Testis (tissue), 3 donors: ENCODE results near the gene ARVCF. TPM values are rescaled to one million over a fixed set of nuclear protein-coding genes. Genes with fewer than 3 reads are reported as not detected.

Experiments used
- DNase-seq: peaks from one replicate; pipeline ENCODE4 v3.0.0-alpha.2; 2019
- H3K27ac ChIP-seq, 2 donors: fragments of 200-600 bp; sonication (generic); one replicate each; pipeline ENCODE4 v1.5.1; 2019
- H3K27me3 ChIP-seq: fragments of 200-600 bp; sonication (generic); one replicate; pipeline ENCODE4 v1.5.1; 2019
- H3K36me3 ChIP-seq: fragments of 200-600 bp; sonication (generic); one replicate; pipeline ENCODE4 v1.5.1; 2017; ENCODE audit warnings: low read depth; ENCODE audit errors: missing control alignments
- H3K4me1 ChIP-seq: fragments of 200-600 bp; sonication (generic); one replicate; pipeline ENCODE4 v1.5.1; 2019
- H3K4me3 ChIP-seq, 2 donors: fragments of 200-600 bp; sonication (generic); one replicate each; pipeline ENCODE4 v1.5.1; 2017 to 2019
- H3K9me3 ChIP-seq: fragments of 200-600 bp; sonication (generic); one replicate; pipeline ENCODE4 v1.5.1; 2017
- CTCF ChIP-seq, 3 experiments: fragments of 450-650 bp in 2 of 3; fragments of 200-600 bp in 1 of 3; sonication (generic) in 1 of 3; IDR thresholded peaks; one replicate each; pipeline ENCODE4 v1.5.1; 2016 to 2019; ENCODE audit warnings: antibody characterized with exemption in 3 of 3, mild to moderate bottlenecking in 2 of 3, moderate library complexity in 1 of 3
- POLR2A ChIP-seq: fragments of 450-650 bp; IDR thresholded peaks from one replicate; pipeline ENCODE4 v1.6.1; 2017; ENCODE audit warnings: antibody characterized with exemption, mild to moderate bottlenecking, moderate library complexity
- WGBS, 2 donors: methylation state at CpG; one replicate each; pipeline ENCODE4 v1.1.5; 2018; 5-methylcytosine and 5-hydroxymethylcytosine counted together
- intact Hi-C: fragments of 100-400 bp; cut with DNase I; formaldehyde crosslinking; loops from one replicate; pipeline ENCODE4 v1.15.1; 2023; ENCODE audit warnings: low total_unique reads
- polyA plus RNA-seq: library from polyadenylated mRNA; stranded (reverse); fragments of 350-450 nt; fragmentation: Illumina TruSeq; extraction: RNeasy Lipid Tissue Mini Kit (QIAGEN cat#74804); gene quantifications from one replicate; pipeline ENCODE4 v1.2.3, GENCODE V29; 2014; ENCODE audit warnings: low read depth, low replicate concordance; ENCODE audit not compliant: insufficient read depth
- total RNA-seq, 2 donors: library from RNA; depleted of rRNA; stranded (reverse); fragments of >200 nt; gene quantifications; one replicate each; pipeline ENCODE4 v1.2.3, GENCODE V29; 2016

The ARVCF gene
- total and polyA plus RNA-seq, 3 donors from 2014 or later: 21.1 to 57.7 (median 43.2) TPM

GRCh38 chr22:20053407-20054033 lies 36.9 kb upstream of the ARVCF start:
- no peak for TF ChIP-seq POLR2A
- no peak for TF ChIP-seq CTCF (IDR thresholded peaks at IDR 0.05)
- Histone ChIP-seq H3K4me1 (no peaks in the 10 kb centered on the region), H3K27ac (no peak overlapping the region), H3K4me3 (no peak overlapping the region), H3K9me3 (no peaks in the 10 kb centered on the region), H3K27me3 (no peaks in the 10 kb centered on the region), H3K36me3 (no peaks in the 10 kb centered on the region)
- intact Hi-C loops: no loop called here
- DNase-seq: no peak
- WGBS, 2 donors: 78 to 85% methylated on average over 11 to 14 of the region's 14 CpGs

- H3K4me1 ChIP-seq: no peaks in the 10 kb centered on the region
- no peaks in the 10 kb centered on the region for H3K27me3 ChIP-seq
- intact Hi-C loops: no loop called here
- H3K36me3 ChIP-seq: no peaks in the 10 kb centered on the region
- no peak for DNase-seq
- no peak overlapping the region for H3K4me3 ChIP-seq
- no peaks in the 10 kb centered on the region for H3K9me3 ChIP-seq
- 90 to 93% methylated on average over 22 to 26 of the region's 26 CpGs for WGBS, 2 donors
- TF ChIP-seq CTCF (IDR thresholded peaks at IDR 0.05) (no peak), POLR2A (no peak)
- no peak overlapping the region for H3K27ac ChIP-seq
Observed at GRCh38 chr22:20052309-20053259, 36.0 kb upstream of the ARVCF start.

GRCh38 chr22:20051927-20052308 lies 35.3 kb upstream of the ARVCF start:
- WGBS, 2 donors: 86 to 88% methylated on average over 1 to 6 of the region's 6 CpGs
- intact Hi-C loops: no loop called here
- Histone ChIP-seq H3K9me3 (no peaks in the 10 kb centered on the region), H3K36me3 (no peaks in the 10 kb centered on the region), H3K27me3 (no peaks in the 10 kb centered on the region), H3K4me3 (no peak overlapping the region), H3K27ac (no peak overlapping the region), H3K4me1 (no peaks in the 10 kb centered on the region)
- no peak for DNase-seq
- TF ChIP-seq CTCF (IDR thresholded peaks at IDR 0.05): no peak
- no peak for TF ChIP-seq POLR2A

- no peaks in the 10 kb centered on the region for H3K36me3 ChIP-seq
- no peak for DNase-seq
- no peak overlapping the region for H3K4me3 ChIP-seq
- H3K27ac ChIP-seq: no peak overlapping the region
- no peaks in the 10 kb centered on the region for H3K4me1 ChIP-seq
- TF ChIP-seq CTCF (IDR thresholded peaks at IDR 0.05) (no peak), POLR2A (no peak)
- no peaks in the 10 kb centered on the region for H3K9me3 ChIP-seq
- no peaks in the 10 kb centered on the region for H3K27me3 ChIP-seq
- intact Hi-C loops: no loop called here
- 88 to 92% methylated on average over 4 of the region's 4 CpGs for WGBS, 2 donors
Observed at GRCh38 chr22:20046730-20047129, 30.1 kb upstream of the ARVCF start.
